Caco-2 (cell line): ENCODE measurements around the gene LINS1. TPM values are rescaled to one million over a fixed set of nuclear protein-coding genes. Genes with fewer than 3 reads are reported as not detected.

ENCODE experiments used
- BruUV-seq: library from RNA; stranded (reverse); fragments of 400-500 nt; replicated peaks from 2 replicates; lab custom pipeline; 2021; lab: Mats Ljungman, UMichigan
- CTCF ChIA-PET: fragments of 300-600 bp; sonication (Branson Sonifier 250); formaldehyde crosslinking; loops from one replicate; lab custom pipeline; 2022; ENCODE audit warnings: antibody characterized with exemption; lab: Charles Lee
- POLR2A ChIA-PET: fragments of 300-600 bp; sonication (Branson Sonifier 250); formaldehyde crosslinking; loops from one replicate; lab custom pipeline; 2022; ENCODE audit warnings: antibody characterized with exemption; lab: Charles Lee
- DNase-seq, 2 experiments: peaks; one replicate each; pipeline versions ENCODE4 v3.0.0 to v3.0.0-alpha.2; 2020 to 2022
- H3K27me3 ChIP-seq: replicated peaks from 2 replicates; pipeline ENCODE4 v1.6.0; 2011; ENCODE audit warnings: low read length; ENCODE audit not compliant: control insufficient read depth, insufficient read depth
- H3K36me3 ChIP-seq: 2 replicates; pipeline ENCODE4 v1.5.1; 2011; ENCODE audit warnings: low read length; ENCODE audit not compliant: control insufficient read depth, insufficient read depth
- H3K4me1 ChIP-seq: fragments of 250-450 bp; sonication (Bioruptor Pico); 2 replicates; pipeline ENCODE4 v1.5.1; 2020; ENCODE audit warnings: mild to moderate bottlenecking
- H3K4me3 ChIP-seq: 2 replicates; pipeline ENCODE4 v1.5.1; 2011; ENCODE audit warnings: low read depth, mild to moderate bottlenecking, control low read depth, low read length
- H3K9me3 ChIP-seq: fragments of 250-450 bp; sonication (Bioruptor Pico); 2 replicates; pipeline ENCODE4 v1.5.1; 2020; ENCODE audit warnings: mild to moderate bottlenecking, moderate library complexity
- H3K27ac Mint-ChIP-seq: one replicate; pipeline ENCODE4 v1.8.0; 2022; ENCODE audit warnings: mixed read lengths; ENCODE audit not compliant: unreplicated experiment
- H3K27me3 Mint-ChIP-seq: one replicate; pipeline ENCODE4 v1.8.0; 2022; ENCODE audit warnings: mixed read lengths; ENCODE audit not compliant: insufficient read depth, unreplicated experiment
- H3K36me3 Mint-ChIP-seq: one replicate; pipeline ENCODE4 v1.8.0; 2022; ENCODE audit warnings: mild to moderate bottlenecking, mixed read lengths; ENCODE audit not compliant: insufficient read depth, unreplicated experiment
- H3K4me1 Mint-ChIP-seq: one replicate; pipeline ENCODE4 v1.8.0; 2022; ENCODE audit warnings: low read depth, mixed read lengths; ENCODE audit not compliant: unreplicated experiment
- H3K4me3 Mint-ChIP-seq: one replicate; pipeline ENCODE4 v1.8.0; 2022; ENCODE audit warnings: mild to moderate bottlenecking, moderate library complexity, mixed read lengths; ENCODE audit not compliant: unreplicated experiment
- H3K9me3 Mint-ChIP-seq: one replicate; pipeline ENCODE4 v1.8.0; 2022; ENCODE audit warnings: mixed read lengths; ENCODE audit not compliant: unreplicated experiment
- CTCF ChIP-seq, 2 experiments: fragments of 200-600 bp in 1 of 2; IDR thresholded peaks; 1 replicate in 1 of 2; 2 replicates in 1 of 2; pipeline versions ENCODE4 v1.5.1 to v1.8.0; 2011 to 2022; ENCODE audit warnings: antibody characterized with exemption in 1 of 2, control low read depth in 1 of 2, inconsistent platforms in 1 of 2, low read depth in 1 of 2, low read length in 1 of 2, mild to moderate bottlenecking in 1 of 2, moderate library complexity in 1 of 2; ENCODE audit not compliant: insufficient read depth in 1 of 2, severe bottlenecking in 1 of 2, unreplicated experiment in 1 of 2
- intact Hi-C: fragments of 100-400 bp; cut with micrococcal nuclease; formaldehyde crosslinking; loops from one replicate; pipeline ENCODE4 v1.10.0; 2022; ENCODE audit not compliant: unreplicated experiment
- total RNA-seq: library from RNA; stranded (reverse); gene quantifications from 2 replicates; pipeline ENCODE4 v1.2.3, GENCODE V29; 2022

Gene LINS1
- total RNA-seq, 1 experiment from 2014 or later, result 11.0 TPM

- ChIA-PET CTCF (no interaction called here), POLR2A (interaction anchor here (0.6 kb wide), 1 partner anchor 362 kb away, joined by 4 read pairs; no protein-coding TSS in a partner anchor)
- H3K27me3 ChIP-seq, result no peaks in the 10 kb centered on the region
- no peak overlapping the region for H3K4me3 ChIP-seq
- Mint-ChIP-seq H3K4me3 (no peak overlapping the region), H3K27me3 (no peaks in the 10 kb centered on the region), H3K27ac (no peak overlapping the region), H3K4me1 (no peaks in the 10 kb centered on the region), H3K36me3 (peaks cover 5% of the 10 kb centered on the region), H3K9me3 (no peaks in the 10 kb centered on the region)
- no peak for DNase-seq
- TF ChIP-seq CTCF (IDR thresholded peaks at IDR 0.05; ENCODE audit: insufficient read depth in 1 of 2, low read depth in 1 of 2, low read length in 1 of 2, severe bottlenecking in 1 of 2, unreplicated experiment in 1 of 2), result no peak
- H3K4me1 ChIP-seq, result no peaks in the 10 kb centered on the region
- no peaks in the 10 kb centered on the region for H3K36me3 ChIP-seq
- intact Hi-C loops, result no loop called here
- no TSS peak for BruUV-seq
- no peaks in the 10 kb centered on the region for H3K9me3 ChIP-seq
These were observed 36.4 kb downstream of the LINS1 start for GRCh38 chr15:100565591-100565990.

DNA sequence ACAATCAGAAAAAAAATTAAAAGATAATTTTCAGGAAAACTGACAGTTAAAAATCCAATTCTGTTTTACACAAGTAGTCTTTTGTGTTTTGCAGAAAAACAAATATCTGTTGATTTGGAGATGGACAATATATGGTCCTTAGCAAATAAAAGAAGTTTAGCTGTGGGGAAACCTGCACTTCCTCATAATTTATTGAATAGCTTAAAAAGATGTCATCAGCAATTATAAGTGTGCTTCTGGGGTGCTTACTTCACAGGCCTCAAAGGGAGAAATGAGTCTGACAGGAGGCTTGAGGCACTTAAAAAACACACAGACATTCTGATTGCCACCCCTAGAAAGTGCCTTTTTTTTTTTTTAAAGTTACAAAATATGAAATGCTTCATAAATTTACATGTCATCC, 41.7 kb downstream of the LINS1 start:
- DNase-seq, result no peak
- Histone ChIP-seq H3K9me3 (no peaks in the 10 kb centered on the region), H3K4me1 (no peaks in the 10 kb centered on the region), H3K36me3 (no peaks in the 10 kb centered on the region), H3K4me3 (no peak overlapping the region), H3K27me3 (no peaks in the 10 kb centered on the region)
- Mint-ChIP-seq H3K27me3 (no peaks in the 10 kb centered on the region), H3K4me3 (no peak overlapping the region), H3K27ac (no peak overlapping the region), H3K36me3 (no peaks in the 10 kb centered on the region), H3K4me1 (no peaks in the 10 kb centered on the region), H3K9me3 (no peaks in the 10 kb centered on the region)
- no TSS peak for BruUV-seq
- no peak for TF ChIP-seq CTCF (IDR thresholded peaks at IDR 0.05; ENCODE audit: insufficient read depth in 1 of 2, low read depth in 1 of 2, low read length in 1 of 2, severe bottlenecking in 1 of 2, unreplicated experiment in 1 of 2)
- ChIA-PET CTCF (no interaction called here), POLR2A (no interaction called here)
- intact Hi-C loops, result no loop called here

DNA sequence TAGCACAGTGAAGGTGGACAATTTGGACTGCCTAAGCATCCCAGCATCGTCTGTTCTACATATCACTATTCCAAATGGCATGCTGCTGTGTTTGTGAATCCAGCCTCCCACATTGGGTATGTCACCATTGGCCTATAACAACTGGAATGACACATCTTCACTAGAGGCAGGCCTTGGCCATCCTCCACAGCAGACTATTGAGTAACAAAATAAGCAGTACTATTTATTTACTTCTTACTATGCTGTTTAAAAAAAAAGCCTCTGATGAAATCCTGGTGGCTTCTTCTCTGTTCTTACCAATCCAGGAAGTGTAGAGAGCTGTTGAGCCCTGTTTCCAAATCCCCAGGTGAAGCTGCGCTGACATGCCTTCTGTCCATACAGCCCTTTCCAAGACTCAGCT, 42.7 kb downstream of the LINS1 start:
- Histone ChIP-seq H3K36me3 (no peaks in the 10 kb centered on the region), H3K4me1 (no peaks in the 10 kb centered on the region), H3K9me3 (no peaks in the 10 kb centered on the region), H3K4me3 (no peak overlapping the region), H3K27me3 (no peaks in the 10 kb centered on the region)
- no peaks in the 10 kb centered on the region for H3K27me3 Mint-ChIP-seq
- CTCF ChIA-PET, result no interaction called here
- no peaks in the 10 kb centered on the region for H3K4me1 Mint-ChIP-seq
- BruUV-seq, result no TSS peak
- no peak for DNase-seq
- TF ChIP-seq CTCF (IDR thresholded peaks at IDR 0.05; ENCODE audit: insufficient read depth in 1 of 2, low read depth in 1 of 2, low read length in 1 of 2, severe bottlenecking in 1 of 2, unreplicated experiment in 1 of 2), result no peak
- intact Hi-C loops, result no loop called here
- POLR2A ChIA-PET, result no interaction called here
- no peak overlapping the region for H3K4me3 Mint-ChIP-seq
- H3K27ac Mint-ChIP-seq, result no peak overlapping the region
- no peaks in the 10 kb centered on the region for H3K36me3 Mint-ChIP-seq
- no peaks in the 10 kb centered on the region for H3K9me3 Mint-ChIP-seq
